ENCODE measurements around the gene NNMT.

NNMT gene

DNA sequence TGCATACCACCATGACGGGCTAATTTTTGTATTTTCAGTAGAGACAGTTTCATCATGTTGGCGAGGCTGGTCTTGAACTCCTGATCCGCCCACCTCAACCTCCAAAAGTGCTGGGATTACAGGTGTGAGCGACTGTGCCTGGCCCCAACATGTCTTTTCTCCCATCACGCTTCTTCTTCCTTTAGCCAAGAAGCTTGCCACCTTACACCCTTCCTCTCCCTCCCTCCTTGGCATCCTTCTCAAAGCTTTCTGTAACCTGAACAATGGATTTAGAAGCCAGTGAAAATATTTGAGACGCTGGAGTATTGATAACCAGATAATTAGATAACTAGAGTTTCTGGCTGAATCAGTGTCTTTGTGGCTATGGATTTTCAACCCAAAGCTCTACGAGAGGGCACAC is 11.3 kb upstream of the NNMT start:
- no peak for DNase-seq (ENCODE audit: low read depth, low spot score)

GRCh38 chr11:114285599-114285998 is 10.6 kb upstream of the NNMT start:
- DNase-seq (ENCODE audit: low read depth, low spot score), result no peak

GRCh38 chr11:114286229-114286628 is 10.0 kb upstream of the NNMT start:
- DNase-seq (ENCODE audit: low read depth, low spot score), result no peak

- no peak for DNase-seq (ENCODE audit: low read depth, low spot score)
These were observed 9.0 kb upstream of the NNMT start for GRCh38 chr11:114287154-114287553.

GRCh38 chr11:114288136-114288535 is 8.1 kb upstream of the NNMT start:
- DNase-seq (ENCODE audit: low read depth, low spot score), result no peak

DNA sequence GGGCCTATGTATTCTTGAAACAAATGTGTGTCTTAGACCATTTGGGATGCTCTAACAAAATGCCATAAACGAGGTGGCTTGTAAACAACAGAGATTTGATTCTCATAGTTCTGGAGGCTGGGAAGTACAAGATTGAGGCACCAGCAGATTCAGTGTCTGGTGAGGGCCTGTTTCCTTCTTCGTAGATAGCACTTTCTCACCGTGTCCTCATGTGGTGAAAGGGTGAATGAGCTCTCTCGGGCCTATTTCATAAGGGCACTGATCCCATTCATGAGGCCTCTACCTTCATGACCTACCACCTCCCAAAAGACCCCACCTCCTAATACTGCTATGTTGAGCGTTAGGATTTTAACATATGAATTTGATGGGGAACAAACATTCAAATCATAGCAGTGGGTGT is 6.4 kb upstream of the NNMT start:
- no peak for DNase-seq (ENCODE audit: low read depth, low spot score)

GRCh38 chr11:114290503-114291235 is 5.5 kb upstream of the NNMT start:
- DNase-seq (ENCODE audit: low read depth, low spot score), result no peak

DNA sequence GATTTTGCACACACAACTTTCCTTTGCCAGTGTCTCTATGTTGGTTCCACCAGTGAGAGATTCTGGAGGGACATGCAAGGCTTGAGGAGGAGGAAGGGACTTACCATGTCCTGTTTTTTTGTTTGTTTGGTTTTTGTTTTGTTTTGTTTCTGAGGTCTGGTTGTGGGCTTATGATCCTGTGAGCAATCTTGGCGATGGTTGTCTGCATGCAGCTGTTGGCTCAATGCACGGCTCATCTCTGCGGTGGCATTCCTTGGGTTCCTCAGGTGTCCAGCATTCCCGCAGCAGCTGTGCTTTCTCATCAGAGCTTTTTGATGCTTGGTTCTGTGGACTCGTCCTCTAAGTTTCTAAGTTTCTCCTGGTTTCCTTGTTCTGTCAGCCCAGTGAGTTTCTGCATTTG is 4.8 kb upstream of the NNMT start:
- DNase-seq (ENCODE audit: low read depth, low spot score), result no peak

GRCh38 chr11:114291842-114292680 is 4.1 kb upstream of the NNMT start:
- no peak for DNase-seq (ENCODE audit: low read depth, low spot score)

GRCh38 chr11:114293201-114293711 is 2.9 kb upstream of the NNMT start:
- DNase-seq (ENCODE audit: low read depth, low spot score), result no peak

GRCh38 chr11:114296605-114297372 is 590 bp downstream of the NNMT start:
- no peak for DNase-seq (ENCODE audit: low read depth, low spot score)

DNA sequence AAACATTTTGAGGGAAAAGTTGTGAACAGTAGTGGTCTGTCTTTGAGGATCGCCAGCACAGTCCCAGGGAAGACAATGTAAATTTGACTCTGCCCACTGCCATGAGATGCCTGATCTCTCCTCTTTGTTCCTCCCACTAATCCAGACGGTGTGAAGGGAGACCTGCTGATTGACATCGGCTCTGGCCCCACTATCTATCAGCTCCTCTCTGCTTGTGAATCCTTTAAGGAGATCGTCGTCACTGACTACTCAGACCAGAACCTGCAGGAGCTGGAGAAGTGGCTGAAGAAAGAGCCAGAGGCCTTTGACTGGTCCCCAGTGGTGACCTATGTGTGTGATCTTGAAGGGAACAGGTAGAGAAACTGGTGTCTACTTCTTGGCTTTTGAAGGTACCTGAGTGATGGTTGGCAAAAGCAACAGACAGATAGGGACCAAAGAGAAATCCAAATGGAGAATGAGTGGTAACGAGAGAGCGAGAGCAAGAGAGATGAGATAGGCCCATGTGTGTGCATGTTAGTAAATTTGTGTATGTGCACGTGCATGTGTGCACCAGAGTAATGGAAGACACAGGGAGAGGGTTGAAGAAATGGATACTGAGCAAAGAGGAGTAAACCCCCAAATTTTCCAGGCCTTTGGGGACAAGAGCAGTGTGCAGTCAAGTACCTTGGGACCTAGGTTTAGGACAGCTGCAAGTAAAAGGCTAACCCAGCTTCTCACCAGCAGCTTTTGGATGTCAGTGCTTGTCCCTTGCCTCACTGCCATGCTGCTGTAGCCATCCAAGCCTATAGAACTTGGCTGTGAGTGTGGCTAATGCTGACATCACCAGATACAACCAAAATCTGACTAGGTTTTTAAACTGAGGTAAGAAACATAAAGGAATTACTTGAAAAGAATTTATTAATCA is 1.9 kb downstream of the NNMT start:
- DNase-seq (ENCODE audit: low read depth, low spot score), result no peak

GRCh38 chr11:114298710-114299109 is 2.5 kb downstream of the NNMT start:
- DNase-seq (ENCODE audit: low read depth, low spot score), result no peak

- no peak for DNase-seq (ENCODE audit: low read depth, low spot score)
These were observed 4.9 kb downstream of the NNMT start for GRCh38 chr11:114301088-114301487.

- no peak for DNase-seq (ENCODE audit: low read depth, low spot score)
These were observed 5.7 kb downstream of the NNMT start for GRCh38 chr11:114301927-114302326.

- DNase-seq (ENCODE audit: low read depth, low spot score), result no peak
These were observed 6.5 kb downstream of the NNMT start for GRCh38 chr11:114302663-114303062.

- DNase-seq (ENCODE audit: low read depth, low spot score), result no peak
These were observed 7.9 kb downstream of the NNMT start for GRCh38 chr11:114304065-114304464.

DNA sequence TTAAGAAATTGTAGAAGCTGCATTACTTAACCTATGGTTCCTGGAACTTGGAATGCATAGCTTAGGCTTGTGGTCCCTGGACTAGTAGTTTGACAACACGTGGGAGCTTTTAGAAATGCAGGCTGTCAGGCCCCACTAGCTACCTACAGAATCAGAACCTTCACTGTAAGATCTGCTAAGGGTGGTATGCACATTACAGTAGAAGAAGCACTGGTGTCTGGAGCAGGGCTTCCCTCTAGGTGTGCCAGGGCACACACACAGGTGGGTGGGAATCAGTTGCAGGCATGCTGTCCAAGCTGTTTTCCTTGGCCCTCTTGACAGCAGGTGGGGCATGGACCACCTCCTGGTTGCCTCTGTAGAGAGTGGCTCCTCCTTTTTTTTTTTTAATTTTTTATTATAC is 8.8 kb downstream of the NNMT start:
- no peak for DNase-seq (ENCODE audit: low read depth, low spot score)

DNA sequence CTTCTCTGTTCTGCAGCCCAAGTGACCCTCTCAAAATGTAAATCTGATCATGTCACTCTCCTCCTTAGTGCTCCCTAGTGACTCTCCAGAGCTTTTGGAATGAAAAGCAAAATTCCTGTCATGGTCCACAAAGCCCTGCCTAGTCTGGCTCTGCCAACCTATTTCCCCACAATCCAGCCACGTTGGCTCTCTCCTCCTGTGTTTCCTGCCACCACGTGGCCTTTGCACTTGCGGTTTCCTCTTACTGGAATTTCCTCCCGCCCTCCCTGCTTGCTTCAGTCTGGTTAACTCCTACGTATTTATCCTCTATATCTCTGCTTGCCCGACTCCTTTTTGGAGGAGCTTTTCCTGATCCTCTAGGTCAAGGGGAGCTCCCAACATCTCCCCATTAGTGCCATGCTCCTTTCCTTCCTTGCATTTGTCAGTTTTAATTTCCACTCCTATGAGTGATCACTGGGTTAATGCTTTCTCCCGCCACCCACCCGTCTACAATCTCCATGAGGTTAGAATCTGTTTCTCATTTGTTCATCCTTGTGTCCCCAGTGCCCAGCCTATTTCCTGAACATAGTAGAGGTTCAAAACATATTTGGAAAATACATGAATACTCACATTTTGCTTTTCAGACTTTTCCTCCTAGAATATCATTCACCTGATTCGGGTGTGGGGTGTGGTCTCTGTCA is 11.5 kb downstream of the NNMT start:
- no peak for DNase-seq (ENCODE audit: low read depth, low spot score)

DNA sequence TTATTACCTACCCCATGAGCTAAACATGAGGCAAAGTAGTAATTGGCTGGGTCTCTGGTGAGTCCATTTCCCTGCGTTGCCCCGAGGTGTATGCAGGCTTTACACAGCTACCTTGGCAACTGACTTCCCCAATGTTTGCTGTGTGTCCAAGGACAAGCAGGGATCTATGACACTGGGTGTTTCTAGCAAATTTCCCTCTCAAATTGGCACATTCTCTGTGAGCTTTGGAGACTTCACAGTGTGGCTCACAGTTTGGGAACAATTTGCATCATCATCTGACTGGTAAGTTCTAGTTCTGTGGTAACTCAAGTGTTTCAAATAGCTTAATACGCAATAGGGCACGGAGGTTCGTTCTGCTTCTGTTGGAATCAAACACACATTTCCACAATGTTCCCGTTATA is 12.5 kb downstream of the NNMT start:
- DNase-seq (ENCODE audit: low read depth, low spot score), result no peak

DNA sequence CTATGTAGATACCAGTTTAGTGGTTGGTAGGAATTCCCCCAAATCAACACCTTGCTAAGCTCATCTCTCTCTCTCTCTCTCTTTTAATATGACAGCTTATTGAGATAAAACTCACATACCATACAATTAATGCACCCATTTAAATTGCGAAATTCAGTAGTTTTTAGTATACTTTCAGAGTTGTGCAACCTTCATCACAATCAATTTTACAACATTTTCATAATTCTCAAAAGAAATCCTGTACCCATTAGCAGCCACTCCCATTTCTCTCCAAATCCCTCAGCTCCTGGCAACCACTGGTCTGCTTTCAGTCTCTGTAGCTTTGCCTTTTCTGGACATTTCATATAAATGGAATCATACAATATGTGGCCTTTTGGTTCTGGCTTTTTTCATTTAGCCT is 13.3 kb downstream of the NNMT start:
- DNase-seq (ENCODE audit: low read depth, low spot score), result no peak
